ENCODE data around the gene RNF133. TPM values are rescaled to one million over a fixed set of nuclear protein-coding genes. Genes with fewer than 3 reads are reported as not detected.
"Not testable (repeated sequence)": the region's sequence is repeated elsewhere in the genome, so short reads cannot be mapped to it uniquely, and the experiment has no call there.

Gene RNF133
- total and polyA plus RNA-seq, 7 donors = 0.06 to 0.55 (median 0.43) TPM; not detected in 3

- 75 to 89% methylated on average over 10 of the region's 10 CpGs for WGBS, 2 donors
Observed at GRCh38 chr7:122686360-122686878, 12.5 kb downstream of the RNF133 start.

DNA sequence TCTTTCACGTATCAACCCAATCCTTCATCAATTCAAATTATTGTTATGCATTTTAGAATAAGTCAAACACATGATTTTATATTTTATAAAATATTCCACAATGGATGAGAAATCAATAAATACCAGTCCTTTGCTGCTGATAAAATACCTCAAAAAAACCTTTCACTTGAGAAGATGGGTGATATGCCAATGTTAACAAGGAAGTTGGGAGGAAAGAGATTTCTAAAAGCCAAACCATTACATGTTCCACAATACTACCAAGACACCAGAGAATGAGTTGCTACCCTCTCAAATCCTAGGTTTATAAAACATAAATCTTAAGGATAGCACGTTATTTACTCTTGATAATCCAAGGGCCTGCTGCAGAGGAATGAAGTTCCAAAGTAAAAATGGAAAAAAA lies 14.4 kb downstream of the RNF133 start:
- TF ChIP-seq EP300 (IDR thresholded peaks at IDR 0.05) = no peak
- TF ChIP-seq, protein P1, sequence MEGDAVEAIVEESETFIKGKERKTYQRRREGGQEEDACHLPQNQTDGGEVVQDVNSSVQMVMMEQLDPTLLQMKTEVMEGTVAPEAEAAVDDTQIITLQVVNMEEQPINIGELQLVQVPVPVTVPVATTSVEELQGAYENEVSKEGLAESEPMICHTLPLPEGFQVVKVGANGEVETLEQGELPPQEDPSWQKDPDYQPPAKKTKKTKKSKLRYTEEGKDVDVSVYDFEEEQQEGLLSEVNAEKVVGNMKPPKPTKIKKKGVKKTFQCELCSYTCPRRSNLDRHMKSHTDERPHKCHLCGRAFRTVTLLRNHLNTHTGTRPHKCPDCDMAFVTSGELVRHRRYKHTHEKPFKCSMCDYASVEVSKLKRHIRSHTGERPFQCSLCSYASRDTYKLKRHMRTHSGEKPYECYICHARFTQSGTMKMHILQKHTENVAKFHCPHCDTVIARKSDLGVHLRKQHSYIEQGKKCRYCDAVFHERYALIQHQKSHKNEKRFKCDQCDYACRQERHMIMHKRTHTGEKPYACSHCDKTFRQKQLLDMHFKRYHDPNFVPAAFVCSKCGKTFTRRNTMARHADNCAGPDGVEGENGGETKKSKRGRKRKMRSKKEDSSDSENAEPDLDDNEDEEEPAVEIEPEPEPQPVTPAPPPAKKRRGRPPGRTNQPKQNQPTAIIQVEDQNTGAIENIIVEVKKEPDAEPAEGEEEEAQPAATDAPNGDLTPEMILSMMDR (IDR thresholded peaks at IDR 0.05) = no peak
- no peak for TF ChIP-seq POLR2A (IDR thresholded peaks at IDR 0.05)
- TF ChIP-seq POLR2AphosphoS5 (IDR thresholded peaks at IDR 0.05) = no peak
- Histone ChIP-seq H3K27ac (no peak overlapping the region), H3K36me3 (no peaks in the 10 kb centered on the region), H3K4me1 (no peaks in the 10 kb centered on the region), H3K4me3 (no peak overlapping the region), H3K9me3 (no peaks in the 10 kb centered on the region), H3K27me3 (no peaks in the 10 kb centered on the region)
- 72 to 84% methylated on average over 2 of the region's 2 CpGs for WGBS, 2 donors
- no peak for DNase-seq
- intact Hi-C loops (cut with DNase I) = no loop called here

More at GRCh38 chr7:122686360-122686878, 12.5 kb downstream of the RNF133 start:
- H3K27me3 ChIP-seq = no peaks in the 10 kb centered on the region
- no peak overlapping the region for H3K4me3 ChIP-seq
- H3K9me3 ChIP-seq = no peaks in the 10 kb centered on the region
- H3K4me1 ChIP-seq = no peaks in the 10 kb centered on the region
- intact Hi-C loops (cut with DNase I) = no loop called here
- H3K36me3 ChIP-seq = no peaks in the 10 kb centered on the region
- no peak for TF ChIP-seq POLR2AphosphoS5 (IDR thresholded peaks at IDR 0.05)
- TF ChIP-seq, protein P1 (IDR thresholded peaks at IDR 0.05) = no peak
- no peak for TF ChIP-seq POLR2A (IDR thresholded peaks at IDR 0.05)
- no peak for TF ChIP-seq EP300 (IDR thresholded peaks at IDR 0.05)
- no peak overlapping the region for H3K27ac ChIP-seq
- no peak for DNase-seq

DNA sequence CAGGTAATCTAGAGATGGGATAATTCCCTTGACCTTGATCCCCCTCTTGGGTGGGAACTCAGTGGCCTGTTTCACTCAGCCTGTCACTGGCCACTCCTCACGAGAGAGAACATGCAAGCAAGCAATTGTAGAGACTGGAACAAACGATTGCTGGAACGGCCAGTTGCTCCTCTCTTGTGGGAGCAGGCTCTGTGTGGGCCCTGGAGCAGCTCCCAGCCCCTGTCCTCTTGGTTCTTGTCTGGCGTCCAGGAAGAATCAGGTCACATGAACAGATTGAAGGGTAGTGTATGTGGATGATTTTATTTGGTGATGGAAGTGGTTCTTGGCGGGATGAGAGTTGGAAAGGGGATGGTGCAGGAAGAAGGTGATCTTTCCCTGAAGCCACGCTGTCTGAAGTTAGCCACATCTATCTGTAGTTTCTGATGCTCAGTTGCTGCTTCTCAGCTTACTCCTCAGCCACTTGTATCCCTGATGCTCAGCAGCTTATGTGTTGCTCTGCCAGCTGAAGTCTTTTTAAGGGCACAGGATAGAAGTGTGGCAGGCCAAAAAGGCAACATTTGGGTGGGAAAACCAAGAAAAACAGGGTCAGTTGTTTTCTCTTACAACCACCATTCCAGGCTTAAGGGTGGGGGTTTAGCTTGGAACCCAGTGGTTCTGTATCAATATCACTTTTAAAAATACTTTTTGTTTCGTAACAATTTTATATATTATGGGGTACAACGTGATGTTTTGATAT lies 15.9 kb downstream of the RNF133 start:
- Histone ChIP-seq H3K4me1 (no peaks in the 10 kb centered on the region), H3K9me3 (no peaks in the 10 kb centered on the region), H3K27me3 (no peaks in the 10 kb centered on the region), H3K4me3 (no peak overlapping the region), H3K27ac (no peak overlapping the region), H3K36me3 (no peaks in the 10 kb centered on the region)
- intact Hi-C loops (cut with DNase I) = no loop called here
- DNase-seq = no peak
- 80 to 86% methylated on average over 8 of the region's 8 CpGs for WGBS, 2 donors
- no peak for TF ChIP-seq POLR2AphosphoS5 (IDR thresholded peaks at IDR 0.05)
- TF ChIP-seq EP300 (IDR thresholded peaks at IDR 0.05) = no peak
- TF ChIP-seq, protein P1 (IDR thresholded peaks at IDR 0.05) = no peak
- TF ChIP-seq POLR2A (IDR thresholded peaks at IDR 0.05) = no peak

GRCh38 chr7:122681186-122681585 lies 17.7 kb downstream of the RNF133 start:
- H3K36me3 ChIP-seq; H3K4me1 ChIP-seq; H3K27ac ChIP-seq; H3K9me3 ChIP-seq; H3K27me3 ChIP-seq; DNase-seq; intact Hi-C loops (cut with DNase I); H3K4me3 ChIP-seq: not testable (repeated sequence)
- 97% methylated on average over 16 of the region's 16 CpGs for WGBS, 2 donors

- no peak for TF ChIP-seq POLR2A (IDR thresholded peaks at IDR 0.05)
- no peak for TF ChIP-seq POLR2AphosphoS5 (IDR thresholded peaks at IDR 0.05)
- no peak for TF ChIP-seq EP300 (IDR thresholded peaks at IDR 0.05)
- intact Hi-C loops (cut with DNase I) = no loop called here
- no peak overlapping the region for H3K4me3 ChIP-seq
- DNase-seq = no peak
- whole genome bisulfite sequencing, 2 donors = 22 to 58% methylated on average over 1 of the region's 1 CpG
- H3K27ac ChIP-seq = no peak overlapping the region
- H3K27me3 ChIP-seq = no peaks in the 10 kb centered on the region
- H3K36me3 ChIP-seq = no peaks in the 10 kb centered on the region
- no peaks in the 10 kb centered on the region for H3K9me3 ChIP-seq
- H3K4me1 ChIP-seq = peaks cover 0 to 5% (median 1%) of the 10 kb centered on the region in 4 donors
Observed at GRCh38 chr7:122679813-122680212, 19.1 kb downstream of the RNF133 start.

DNA sequence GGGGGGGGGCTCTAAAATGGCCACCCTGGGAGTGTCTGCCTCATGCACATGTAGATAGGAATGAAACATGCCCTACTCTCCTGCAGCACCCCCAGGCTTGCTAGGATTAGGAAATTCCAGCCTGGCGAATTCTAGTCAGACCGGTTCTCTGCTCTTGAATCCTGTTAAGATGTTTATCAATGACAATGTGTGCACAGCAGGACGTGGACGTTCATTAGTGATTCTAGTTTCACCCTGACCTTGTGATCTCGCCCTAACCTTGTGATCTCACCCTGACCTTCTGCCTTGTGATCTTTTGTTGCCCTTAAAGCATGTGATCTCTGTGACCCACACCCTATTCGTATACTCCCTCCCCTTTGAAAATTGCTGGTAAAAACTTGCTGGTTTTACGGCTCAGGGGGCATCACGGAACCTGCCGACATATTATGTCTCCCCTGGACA lies 19.6 kb downstream of the RNF133 start:
- H3K9me3 ChIP-seq; DNase-seq; H3K27ac ChIP-seq; H3K27me3 ChIP-seq; intact Hi-C loops (cut with DNase I); H3K36me3 ChIP-seq; H3K4me3 ChIP-seq: not testable (repeated sequence)
- 32 to 57% methylated on average over 9 of the region's 9 CpGs for WGBS, 2 donors
- peaks cover 0 to 10% (median 5%) of the 10 kb centered on the region in 4 donors for H3K4me1 ChIP-seq
